ENCODE measurements around the gene KRTAP1-1.

DNA sequence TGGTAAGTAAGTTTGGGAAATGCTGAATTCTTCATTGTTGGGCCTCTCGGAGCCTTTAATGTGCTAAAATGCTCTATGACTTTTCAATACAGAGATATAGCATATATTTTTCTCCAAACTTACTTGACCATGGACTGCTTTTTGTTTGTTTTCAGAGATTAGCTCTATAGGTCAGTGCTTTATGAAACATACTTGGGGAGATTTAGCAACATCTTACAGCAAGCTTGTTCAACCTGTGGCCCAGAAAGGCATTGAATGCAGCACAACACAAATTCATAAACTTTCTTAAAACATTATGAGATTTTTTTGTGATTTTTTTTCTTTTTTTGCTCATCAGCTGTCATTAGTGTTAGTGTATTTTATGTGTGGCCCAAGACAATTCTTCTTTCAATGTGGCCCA lies 31.3 kb downstream of the KRTAP1-1 start:
- TF ChIP-seq, protein P1, sequence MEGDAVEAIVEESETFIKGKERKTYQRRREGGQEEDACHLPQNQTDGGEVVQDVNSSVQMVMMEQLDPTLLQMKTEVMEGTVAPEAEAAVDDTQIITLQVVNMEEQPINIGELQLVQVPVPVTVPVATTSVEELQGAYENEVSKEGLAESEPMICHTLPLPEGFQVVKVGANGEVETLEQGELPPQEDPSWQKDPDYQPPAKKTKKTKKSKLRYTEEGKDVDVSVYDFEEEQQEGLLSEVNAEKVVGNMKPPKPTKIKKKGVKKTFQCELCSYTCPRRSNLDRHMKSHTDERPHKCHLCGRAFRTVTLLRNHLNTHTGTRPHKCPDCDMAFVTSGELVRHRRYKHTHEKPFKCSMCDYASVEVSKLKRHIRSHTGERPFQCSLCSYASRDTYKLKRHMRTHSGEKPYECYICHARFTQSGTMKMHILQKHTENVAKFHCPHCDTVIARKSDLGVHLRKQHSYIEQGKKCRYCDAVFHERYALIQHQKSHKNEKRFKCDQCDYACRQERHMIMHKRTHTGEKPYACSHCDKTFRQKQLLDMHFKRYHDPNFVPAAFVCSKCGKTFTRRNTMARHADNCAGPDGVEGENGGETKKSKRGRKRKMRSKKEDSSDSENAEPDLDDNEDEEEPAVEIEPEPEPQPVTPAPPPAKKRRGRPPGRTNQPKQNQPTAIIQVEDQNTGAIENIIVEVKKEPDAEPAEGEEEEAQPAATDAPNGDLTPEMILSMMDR (IDR thresholded peaks at IDR 0.05), result no peak
- TF ChIP-seq EP300 (IDR thresholded peaks at IDR 0.05), result no peak

Data from esophagus muscularis mucosa (tissue), 3 donors.